ENCODE results near the gene TENT4A. TPM values are rescaled to one million over a fixed set of nuclear protein-coding genes. Genes with fewer than 3 reads are reported as not detected.

The TENT4A gene
- total RNA-seq, 1 donor from 2014 or later, result 39.4 TPM

GRCh38 chr5:6682239-6682638, 31.0 kb upstream of the TENT4A start:
- no peak overlapping the region for H3K27ac Mint-ChIP-seq
- no peak for DNase-seq (ENCODE audit: low spot score)
- intact Hi-C loops (cut with micrococcal nuclease), result no loop called here
- no peak overlapping the region for H3K4me3 Mint-ChIP-seq (ENCODE audit: low read depth)
- peaks cover 14% of the 10 kb centered on the region for H3K27me3 Mint-ChIP-seq (ENCODE audit: low read depth)
- H3K4me1 Mint-ChIP-seq (ENCODE audit: low read depth), result peaks cover 4% of the 10 kb centered on the region
- H3K9me3 Mint-ChIP-seq, result no peaks in the 10 kb centered on the region
- H3K36me3 Mint-ChIP-seq (ENCODE audit: low read depth), result no peaks in the 10 kb centered on the region

- Mint-ChIP-seq H3K36me3 (ENCODE audit: low read depth) (no peaks in the 10 kb centered on the region), H3K27ac (no peak overlapping the region), H3K9me3 (no peaks in the 10 kb centered on the region), H3K27me3 (ENCODE audit: low read depth) (peaks cover 20% of the 10 kb centered on the region), H3K4me1 (ENCODE audit: low read depth) (peaks cover 6% of the 10 kb centered on the region), H3K4me3 (ENCODE audit: low read depth) (no peak overlapping the region)
- no peak for DNase-seq (ENCODE audit: low spot score)
- intact Hi-C loops (cut with micrococcal nuclease), result no loop called here
These were observed 30.0 kb upstream of the TENT4A start for GRCh38 chr5:6683241-6683640.

- intact Hi-C loops (cut with micrococcal nuclease), result no loop called here
- Mint-ChIP-seq H3K36me3 (ENCODE audit: low read depth) (no peaks in the 10 kb centered on the region), H3K27me3 (ENCODE audit: low read depth) (peaks cover 23% of the 10 kb centered on the region), H3K4me1 (ENCODE audit: low read depth) (peaks cover 6% of the 10 kb centered on the region), H3K27ac (no peak overlapping the region), H3K4me3 (ENCODE audit: low read depth) (no peak overlapping the region), H3K9me3 (no peaks in the 10 kb centered on the region)
- no peak for DNase-seq (ENCODE audit: low spot score)
These were observed 29.2 kb upstream of the TENT4A start for GRCh38 chr5:6684075-6684474.

- H3K4me3 Mint-ChIP-seq (ENCODE audit: low read depth), result no peak overlapping the region
- no peaks in the 10 kb centered on the region for H3K9me3 Mint-ChIP-seq
- H3K36me3 Mint-ChIP-seq (ENCODE audit: low read depth), result no peaks in the 10 kb centered on the region
- DNase-seq (ENCODE audit: low spot score), result no peak
- intact Hi-C loops (cut with micrococcal nuclease), result no loop called here
- no peak overlapping the region for H3K27ac Mint-ChIP-seq
- peaks cover 6% of the 10 kb centered on the region for H3K4me1 Mint-ChIP-seq (ENCODE audit: low read depth)
- H3K27me3 Mint-ChIP-seq (ENCODE audit: low read depth), result peaks cover 30% of the 10 kb centered on the region
These were observed 26.7 kb upstream of the TENT4A start for GRCh38 chr5:6686501-6686900.

- Mint-ChIP-seq H3K27me3 (ENCODE audit: low read depth) (peaks cover 28% of the 10 kb centered on the region), H3K4me1 (ENCODE audit: low read depth) (peaks cover 6% of the 10 kb centered on the region), H3K9me3 (no peaks in the 10 kb centered on the region), H3K4me3 (ENCODE audit: low read depth) (no peak overlapping the region), H3K36me3 (ENCODE audit: low read depth) (no peaks in the 10 kb centered on the region), H3K27ac (no peak overlapping the region)
- DNase-seq (ENCODE audit: low spot score), result no peak
- intact Hi-C loops (cut with micrococcal nuclease), result no loop called here
These were observed 26.3 kb upstream of the TENT4A start for GRCh38 chr5:6686915-6687409.

- Mint-ChIP-seq H3K4me3 (ENCODE audit: low read depth) (no peak overlapping the region), H3K9me3 (no peaks in the 10 kb centered on the region), H3K4me1 (ENCODE audit: low read depth) (peaks cover 6% of the 10 kb centered on the region), H3K36me3 (ENCODE audit: low read depth) (no peaks in the 10 kb centered on the region), H3K27ac (no peak overlapping the region), H3K27me3 (ENCODE audit: low read depth) (peaks cover 28% of the 10 kb centered on the region)
- no peak for DNase-seq (ENCODE audit: low spot score)
- intact Hi-C loops (cut with micrococcal nuclease), result no loop called here
These were observed 25.7 kb upstream of the TENT4A start for GRCh38 chr5:6687505-6687904.

- H3K9me3 Mint-ChIP-seq, result no peaks in the 10 kb centered on the region
- peaks cover 31% of the 10 kb centered on the region for H3K27me3 Mint-ChIP-seq (ENCODE audit: low read depth)
- no peak overlapping the region for H3K27ac Mint-ChIP-seq
- no peaks in the 10 kb centered on the region for H3K36me3 Mint-ChIP-seq (ENCODE audit: low read depth)
- intact Hi-C loops (cut with micrococcal nuclease), result no loop called here
- H3K4me3 Mint-ChIP-seq (ENCODE audit: low read depth), result no peak overlapping the region
- no peak for DNase-seq (ENCODE audit: low spot score)
- H3K4me1 Mint-ChIP-seq (ENCODE audit: low read depth), result no peaks in the 10 kb centered on the region
These were observed 20.3 kb upstream of the TENT4A start for GRCh38 chr5:6692906-6693305.

GRCh38 chr5:6698696-6699095, 14.5 kb upstream of the TENT4A start:
- intact Hi-C loops (cut with micrococcal nuclease), result no loop called here
- Mint-ChIP-seq H3K9me3 (no peaks in the 10 kb centered on the region), H3K4me1 (ENCODE audit: low read depth) (no peaks in the 10 kb centered on the region), H3K4me3 (ENCODE audit: low read depth) (no peak overlapping the region), H3K36me3 (ENCODE audit: low read depth) (no peaks in the 10 kb centered on the region), H3K27ac (no peak overlapping the region), H3K27me3 (ENCODE audit: low read depth) (peaks cover 36% of the 10 kb centered on the region)
- no peak for DNase-seq (ENCODE audit: low spot score)

GRCh38 chr5:6699357-6699756, 13.9 kb upstream of the TENT4A start:
- Mint-ChIP-seq H3K36me3 (ENCODE audit: low read depth) (no peaks in the 10 kb centered on the region), H3K4me1 (ENCODE audit: low read depth) (no peaks in the 10 kb centered on the region), H3K9me3 (no peaks in the 10 kb centered on the region), H3K4me3 (ENCODE audit: low read depth) (no peak overlapping the region), H3K27me3 (ENCODE audit: low read depth) (peaks cover 32% of the 10 kb centered on the region), H3K27ac (no peak overlapping the region)
- intact Hi-C loops (cut with micrococcal nuclease), result no loop called here
- no peak for DNase-seq (ENCODE audit: low spot score)

- DNase-seq (ENCODE audit: low spot score), result no peak
These were observed 13.1 kb upstream of the TENT4A start for GRCh38 chr5:6700074-6700684.

GRCh38 chr5:6700685-6701355, 12.4 kb upstream of the TENT4A start:
- no peak overlapping the region for H3K27ac Mint-ChIP-seq
- intact Hi-C loops (cut with micrococcal nuclease), result no loop called here
- DNase-seq (ENCODE audit: low spot score), result no peak
- H3K4me3 Mint-ChIP-seq (ENCODE audit: low read depth), result no peak overlapping the region
- H3K36me3 Mint-ChIP-seq (ENCODE audit: low read depth), result no peaks in the 10 kb centered on the region
- H3K9me3 Mint-ChIP-seq, result no peaks in the 10 kb centered on the region
- H3K4me1 Mint-ChIP-seq (ENCODE audit: low read depth), result peaks cover 9% of the 10 kb centered on the region
- H3K27me3 Mint-ChIP-seq (ENCODE audit: low read depth), result peaks cover 27% of the 10 kb centered on the region

More at GRCh38 chr5:6700074-6700684, 13.1 kb upstream of the TENT4A start:
- Mint-ChIP-seq H3K9me3 (no peaks in the 10 kb centered on the region), H3K4me1 (ENCODE audit: low read depth) (peaks cover 6% of the 10 kb centered on the region), H3K27me3 (ENCODE audit: low read depth) (peaks cover 28% of the 10 kb centered on the region), H3K27ac (no peak overlapping the region), H3K36me3 (ENCODE audit: low read depth) (no peaks in the 10 kb centered on the region), H3K4me3 (ENCODE audit: low read depth) (no peak overlapping the region)
- intact Hi-C loops (cut with micrococcal nuclease), result no loop called here

- no peak for DNase-seq (ENCODE audit: low spot score)
These were observed 11.7 kb upstream of the TENT4A start for GRCh38 chr5:6701491-6701890.

GRCh38 chr5:6702633-6703032, 10.6 kb upstream of the TENT4A start:
- Mint-ChIP-seq H3K27me3 (ENCODE audit: low read depth) (peaks cover 18% of the 10 kb centered on the region), H3K4me3 (ENCODE audit: low read depth) (no peak overlapping the region), H3K36me3 (ENCODE audit: low read depth) (no peaks in the 10 kb centered on the region), H3K9me3 (no peaks in the 10 kb centered on the region), H3K27ac (no peak overlapping the region), H3K4me1 (ENCODE audit: low read depth) (peaks cover 16% of the 10 kb centered on the region)
- intact Hi-C loops (cut with micrococcal nuclease), result no loop called here
- no peak for DNase-seq (ENCODE audit: low spot score)

More at GRCh38 chr5:6701491-6701890, 11.7 kb upstream of the TENT4A start:
- Mint-ChIP-seq H3K27me3 (ENCODE audit: low read depth) (peaks cover 24% of the 10 kb centered on the region), H3K4me1 (ENCODE audit: low read depth) (peaks cover 14% of the 10 kb centered on the region), H3K27ac (no peak overlapping the region), H3K4me3 (ENCODE audit: low read depth) (no peak overlapping the region), H3K36me3 (ENCODE audit: low read depth) (no peaks in the 10 kb centered on the region), H3K9me3 (no peaks in the 10 kb centered on the region)
- intact Hi-C loops (cut with micrococcal nuclease), result no loop called here

Data from activated T-helper 2 cell treated with anti-CD3 and anti-CD28 coated beads, Interferon-gamma antibody, Interleukin-2, Interleukin-4, amounts not matched to agents 10 μg/mL and 5 μg/mL and 100 μg/mL, durations not matched to agents 14 hours and 24 hours and 36 hours (primary cell).